GM12872 (cell line): ENCODE data around the gene POLN.

ENCODE experiments used
- TF ChIP-seq, protein P1 (sequence below): IDR thresholded peaks from 3 replicates; pipeline ENCODE4 v1.5.1; 2011; ENCODE audit warnings: low read depth, mild to moderate bottlenecking, low read length, moderate library complexity; ENCODE audit not compliant: insufficient read depth

POLN gene

DNA sequence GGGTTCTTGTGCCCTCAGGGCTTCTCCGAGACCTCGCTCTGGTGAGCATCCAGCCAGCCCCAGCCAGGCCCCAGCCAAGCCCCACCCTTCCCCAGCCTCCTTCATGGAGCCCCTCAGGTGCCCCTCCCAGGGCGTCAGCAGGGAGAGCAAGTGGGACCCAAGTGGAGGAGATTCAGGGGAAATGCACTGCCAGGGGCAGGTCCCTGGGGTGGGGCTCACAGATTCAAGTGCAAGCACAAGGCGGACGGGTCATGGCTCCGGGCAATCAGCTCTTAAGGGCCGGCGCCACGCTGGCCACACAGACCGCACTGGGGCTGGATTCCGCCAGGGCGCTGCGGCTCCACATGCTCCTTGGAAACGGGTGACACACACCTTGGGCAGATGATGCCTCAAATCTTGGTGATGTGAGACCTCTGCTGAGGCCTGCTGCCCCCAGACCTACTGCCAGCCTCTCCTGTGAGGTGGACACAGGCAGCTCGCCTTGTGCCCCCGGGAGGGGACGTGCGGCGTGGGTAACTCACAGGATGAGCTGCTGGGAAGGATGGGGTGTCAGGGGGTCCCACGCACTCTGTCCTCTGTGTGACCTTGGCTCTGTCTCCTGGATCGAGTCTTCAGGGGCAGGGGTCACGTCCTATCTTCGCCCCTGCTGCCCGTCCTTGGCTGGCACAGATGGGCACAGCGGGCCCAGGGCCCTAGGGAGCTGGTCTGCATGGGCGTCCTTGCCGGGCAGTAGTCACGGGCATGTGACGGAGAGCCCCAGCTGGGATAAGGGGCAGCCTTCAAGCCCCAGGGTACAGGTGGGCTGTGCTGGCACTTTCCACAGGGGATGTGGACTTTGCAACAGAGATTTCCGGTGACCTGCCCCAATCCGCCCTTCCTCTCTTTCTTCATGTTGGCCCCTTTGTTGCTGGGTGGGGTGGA is 165.7 kb downstream of the POLN start:
- TF ChIP-seq, protein P1, sequence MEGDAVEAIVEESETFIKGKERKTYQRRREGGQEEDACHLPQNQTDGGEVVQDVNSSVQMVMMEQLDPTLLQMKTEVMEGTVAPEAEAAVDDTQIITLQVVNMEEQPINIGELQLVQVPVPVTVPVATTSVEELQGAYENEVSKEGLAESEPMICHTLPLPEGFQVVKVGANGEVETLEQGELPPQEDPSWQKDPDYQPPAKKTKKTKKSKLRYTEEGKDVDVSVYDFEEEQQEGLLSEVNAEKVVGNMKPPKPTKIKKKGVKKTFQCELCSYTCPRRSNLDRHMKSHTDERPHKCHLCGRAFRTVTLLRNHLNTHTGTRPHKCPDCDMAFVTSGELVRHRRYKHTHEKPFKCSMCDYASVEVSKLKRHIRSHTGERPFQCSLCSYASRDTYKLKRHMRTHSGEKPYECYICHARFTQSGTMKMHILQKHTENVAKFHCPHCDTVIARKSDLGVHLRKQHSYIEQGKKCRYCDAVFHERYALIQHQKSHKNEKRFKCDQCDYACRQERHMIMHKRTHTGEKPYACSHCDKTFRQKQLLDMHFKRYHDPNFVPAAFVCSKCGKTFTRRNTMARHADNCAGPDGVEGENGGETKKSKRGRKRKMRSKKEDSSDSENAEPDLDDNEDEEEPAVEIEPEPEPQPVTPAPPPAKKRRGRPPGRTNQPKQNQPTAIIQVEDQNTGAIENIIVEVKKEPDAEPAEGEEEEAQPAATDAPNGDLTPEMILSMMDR: no peak

DNA sequence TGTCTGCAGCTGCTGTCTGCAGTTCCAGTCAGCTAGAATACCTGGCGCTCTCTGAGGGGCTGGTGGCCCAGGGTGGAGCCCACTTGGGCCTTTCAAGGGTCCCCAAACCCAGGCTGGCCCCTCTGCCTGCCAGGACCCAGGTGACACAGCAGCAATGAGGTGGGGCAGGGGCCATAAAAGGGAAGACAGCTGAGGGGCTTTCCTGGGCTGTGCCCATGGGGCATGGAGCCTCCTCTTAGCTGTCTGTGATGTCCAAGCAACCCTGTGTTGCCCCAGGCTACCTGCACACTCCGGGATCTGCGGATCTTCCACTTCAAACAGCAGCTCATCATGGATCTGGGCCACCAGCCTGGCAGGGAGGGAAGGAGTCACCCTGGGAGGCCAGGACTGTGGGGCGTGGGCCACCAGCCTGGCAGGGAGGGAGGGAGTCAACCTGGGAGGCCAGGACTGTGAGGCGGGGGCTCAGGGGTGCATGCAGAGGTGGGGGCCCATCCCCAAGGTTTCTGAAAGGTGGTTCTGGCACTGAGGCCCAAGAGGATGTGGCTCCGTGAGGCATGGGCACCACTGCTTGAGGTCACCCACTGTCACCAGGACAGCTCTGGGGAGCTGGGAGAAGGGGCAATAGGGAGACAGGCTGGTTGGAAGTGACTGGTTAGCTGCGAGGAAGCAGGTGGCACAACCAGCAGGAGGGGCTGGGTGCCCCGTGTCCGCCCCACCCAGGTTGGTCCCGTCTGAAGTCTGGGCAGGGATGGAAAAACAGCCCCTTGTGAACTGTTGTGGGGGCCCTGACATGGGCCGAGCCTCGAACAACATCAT is 166.5 kb downstream of the POLN start:
- TF ChIP-seq, protein P1: no peak

DNA sequence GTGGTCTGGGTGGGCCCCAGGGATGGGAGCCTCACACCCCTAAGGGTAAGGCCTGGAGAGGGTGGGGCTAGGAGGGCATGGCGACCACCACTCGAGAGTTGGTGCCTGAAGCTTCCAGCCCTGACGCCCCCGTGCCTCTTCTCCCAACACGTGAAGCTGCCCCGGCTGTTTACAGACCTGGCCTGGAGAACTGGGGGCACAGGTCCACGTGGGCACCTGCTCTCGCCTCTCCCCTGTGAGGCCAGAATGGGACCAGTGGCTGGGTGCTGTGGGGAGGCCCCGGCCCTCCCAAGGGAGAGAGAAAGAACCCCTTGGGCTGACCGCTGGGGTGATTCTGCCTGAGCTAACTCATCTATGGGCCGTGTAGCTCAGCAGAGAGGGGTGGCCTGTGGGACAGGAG is 167.3 kb downstream of the POLN start:
- TF ChIP-seq, protein P1: no peak

DNA sequence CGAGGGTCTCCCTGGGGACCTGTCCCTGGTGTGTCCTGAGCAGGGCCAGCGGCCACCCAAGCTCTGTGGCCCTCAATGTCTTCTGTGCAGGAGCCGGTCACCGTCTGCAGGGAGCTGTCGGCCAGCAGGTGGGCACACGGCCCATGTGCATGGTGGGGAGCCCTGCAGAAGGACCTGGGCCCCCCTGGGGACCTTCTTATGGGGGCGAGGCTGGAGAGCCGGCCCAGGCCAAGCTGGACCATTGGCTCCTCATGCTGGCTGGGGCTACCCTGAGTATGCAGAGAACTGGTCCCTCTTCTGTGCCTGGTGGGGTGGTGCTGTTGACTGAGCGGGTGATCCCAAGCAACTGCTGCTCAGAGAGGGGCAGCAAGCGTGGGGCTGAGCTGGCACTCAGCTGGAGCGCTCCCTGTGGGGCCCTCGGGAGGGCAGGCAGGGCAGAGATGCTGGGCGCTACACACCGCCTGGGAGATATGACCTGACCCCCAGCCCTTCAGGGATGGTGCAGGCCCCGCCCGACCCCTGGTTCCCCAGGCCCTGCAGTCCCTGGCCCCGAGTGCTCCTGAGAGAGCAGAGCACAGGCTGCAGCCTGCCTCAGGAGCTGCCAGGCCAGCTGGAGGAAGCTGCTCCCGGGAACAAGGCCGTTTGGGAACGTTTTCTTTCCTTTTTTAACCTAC is 168.0 kb downstream of the POLN start:
- TF ChIP-seq, protein P1: no peak

DNA sequence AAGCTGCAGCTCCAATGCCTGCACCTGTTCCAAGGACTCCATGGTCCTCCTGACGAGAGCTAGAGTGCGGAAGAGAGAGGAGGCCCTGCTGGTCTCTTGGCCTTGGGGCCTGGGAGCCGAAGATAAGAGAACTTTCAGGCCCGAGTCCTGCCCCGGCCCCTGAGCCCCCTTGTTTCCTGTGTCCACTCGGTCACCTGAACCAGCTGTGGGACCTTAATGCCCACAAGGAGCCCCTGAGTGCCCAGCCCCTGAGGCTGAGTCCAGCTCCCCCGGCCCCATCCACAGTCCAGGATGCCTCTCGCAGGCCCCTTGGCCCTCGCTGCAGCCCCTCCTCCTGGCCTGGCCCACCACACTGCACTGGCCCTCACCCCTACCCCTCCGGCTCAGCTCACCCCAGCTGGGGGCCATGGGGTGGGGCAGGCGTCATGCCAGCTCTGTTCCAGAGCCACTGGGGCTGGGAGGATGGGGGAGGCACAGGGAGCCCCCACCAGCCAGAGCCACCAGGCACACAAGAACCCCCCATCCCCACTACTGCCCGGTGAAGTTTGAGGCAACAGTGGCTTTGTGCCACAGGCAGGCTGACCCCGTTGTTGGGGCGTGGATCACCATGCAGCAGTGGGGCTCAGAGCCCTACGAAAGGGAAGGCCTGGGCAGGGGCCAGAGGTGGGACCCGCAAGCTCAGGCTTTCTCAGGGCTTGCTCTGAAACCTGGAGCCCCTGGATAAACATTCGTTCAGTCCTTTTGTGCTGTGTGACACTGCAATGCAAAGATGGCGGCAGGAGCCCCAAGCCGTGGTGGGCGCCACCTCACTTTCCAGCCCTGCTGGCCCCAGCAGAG is 168.7 kb downstream of the POLN start:
- TF ChIP-seq, protein P1: no peak

DNA sequence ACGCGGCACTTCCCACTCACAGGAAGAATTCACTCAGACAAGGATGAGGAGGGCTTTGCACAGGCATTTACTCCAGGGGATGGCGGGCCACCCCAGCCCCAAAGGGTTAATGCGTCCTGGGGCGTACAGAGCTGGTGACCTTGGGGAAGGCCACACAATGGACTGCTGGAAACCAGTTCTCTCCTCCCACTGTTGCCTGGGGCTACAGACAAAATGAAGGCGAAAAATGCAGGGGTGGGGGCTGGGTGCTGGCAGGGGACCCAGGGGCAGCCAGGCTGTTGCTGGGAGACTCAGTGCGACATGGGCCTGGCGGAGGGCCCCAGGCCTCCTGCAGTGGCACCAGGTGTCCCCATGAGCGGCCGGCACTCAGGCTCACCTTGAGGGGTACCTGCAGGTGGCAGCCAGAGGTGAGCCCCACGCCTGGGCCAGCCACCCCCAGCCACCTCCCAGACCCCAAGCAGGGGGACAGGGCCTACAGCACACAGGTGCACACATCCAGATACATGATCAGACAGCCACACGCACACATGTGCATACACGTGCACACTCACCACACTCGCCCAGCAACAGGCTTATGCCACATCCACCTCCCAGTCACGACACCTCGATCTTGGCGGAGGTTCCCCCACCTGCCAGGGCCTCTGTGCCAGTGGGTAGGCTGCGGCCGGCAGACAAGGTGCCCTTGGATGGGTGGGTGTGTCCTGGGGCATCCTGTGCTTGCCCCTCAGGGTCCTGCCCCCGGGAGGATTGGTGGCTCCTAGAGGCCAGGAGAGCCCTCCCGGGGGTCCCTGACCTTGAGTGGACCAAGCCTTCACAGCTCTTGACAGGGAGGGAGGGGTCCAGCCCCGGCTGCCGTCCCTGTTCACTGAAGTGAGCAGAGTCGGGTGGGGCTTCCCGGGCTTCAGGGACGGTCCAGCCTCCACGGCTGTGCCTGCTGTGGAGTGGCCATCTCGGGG is 169.7 kb downstream of the POLN start:
- TF ChIP-seq, protein P1: no peak
